ENCODE data around the gene TXNDC11.
A peak's percentile ranks its signal among the peaks of the same experiment; 100 is the strongest.

TXNDC11 gene

GRCh38 chr16:11672206-11673090 lies 70.2 kb downstream of the TXNDC11 start:
- TF ChIP-seq CTCF (IDR thresholded peaks at IDR 0.05; ENCODE audit: low read depth, low read length): no peak
- no peak for DNase-seq (ENCODE audit: low read depth in 2 of 2)
- no peak overlapping the region for H3K4me3 ChIP-seq (replicated peaks in 1 of 2; ENCODE audit: low read depth in 2 of 2, low read length in 2 of 2)

- no peak for TF ChIP-seq CTCF (IDR thresholded peaks at IDR 0.05; ENCODE audit: low read depth, low read length)
- no peak overlapping the region for H3K4me3 ChIP-seq (replicated peaks in 1 of 2; ENCODE audit: low read depth in 2 of 2, low read length in 2 of 2)
- DNase-seq (ENCODE audit: low read depth in 2 of 2): no peak
Observed at GRCh38 chr16:11671676-11672075, 71.0 kb downstream of the TXNDC11 start.

- H3K4me3 ChIP-seq (replicated peaks in 1 of 2; ENCODE audit: low read depth in 2 of 2, low read length in 2 of 2): no peak overlapping the region
- no peak for TF ChIP-seq CTCF (IDR thresholded peaks at IDR 0.05; ENCODE audit: low read depth, low read length)
- DNase-seq (ENCODE audit: low read depth in 2 of 2): no peak
Observed at GRCh38 chr16:11671271-11671670, 71.4 kb downstream of the TXNDC11 start.

- no peak for DNase-seq (ENCODE audit: low read depth in 2 of 2)
- no peak overlapping the region for H3K4me3 ChIP-seq (replicated peaks in 1 of 2; ENCODE audit: low read depth in 2 of 2, low read length in 2 of 2)
- no peak for TF ChIP-seq CTCF (IDR thresholded peaks at IDR 0.05; ENCODE audit: low read depth, low read length)
Observed at GRCh38 chr16:11670171-11671131, 72.2 kb downstream of the TXNDC11 start.

- TF ChIP-seq CTCF (IDR thresholded peaks at IDR 0.05; ENCODE audit: low read depth, low read length): no peak
- DNase-seq (ENCODE audit: low read depth in 2 of 2): peak; percentile 38 to 44
- peak overlapping the region; percentile 72 to 74 for H3K4me3 ChIP-seq (replicated peaks in 1 of 2; ENCODE audit: low read depth in 2 of 2, low read length in 2 of 2)
Observed at GRCh38 chr16:11669380-11670146, 73.1 kb downstream of the TXNDC11 start.
